Endodermal cell (in vitro differentiated cells): Measurements from ENCODE around the gene NAA40. TPM values are rescaled to one million over a fixed set of nuclear protein-coding genes. Genes with fewer than 3 reads are reported as not detected.

Experiments
- DNase-seq: peaks from one replicate; pipeline ENCODE4 v3.0.0-alpha.2; 2017
- H3K27ac ChIP-seq: 2 replicates; pipeline ENCODE4 v1.5.1; 2013; ENCODE audit warnings: mild to moderate bottlenecking, low read depth, low read length, moderate library complexity
- H3K27me3 ChIP-seq: 2 replicates; pipeline ENCODE4 v1.6.1; 2013; ENCODE audit warnings: mild to moderate bottlenecking, low read length, moderate library complexity; ENCODE audit not compliant: insufficient read depth, control insufficient read depth, poor library complexity, severe bottlenecking
- H3K36me3 ChIP-seq: 2 replicates; pipeline ENCODE4 v1.7.0; 2013; ENCODE audit warnings: mild to moderate bottlenecking, low read length, moderate library complexity; ENCODE audit not compliant: control insufficient read depth, insufficient read depth
- H3K4me1 ChIP-seq: one replicate; pipeline ENCODE4 v1.7.0; 2013; ENCODE audit warnings: low read length; ENCODE audit not compliant: control insufficient read depth, insufficient read depth
- H3K4me3 ChIP-seq: 2 replicates; pipeline ENCODE4 v1.5.1; 2013; ENCODE audit warnings: mild to moderate bottlenecking, low read length, moderate library complexity
- H3K9ac ChIP-seq: 2 replicates; pipeline ENCODE4 v1.6.1; 2013; ENCODE audit warnings: mild to moderate bottlenecking, low read length, moderate library complexity; ENCODE audit not compliant: poor library complexity, severe bottlenecking; ENCODE audit errors: extremely low read depth
- H3K9me3 ChIP-seq: 2 replicates; pipeline ENCODE4 v1.6.1; 2013; ENCODE audit warnings: mild to moderate bottlenecking, low read length, moderate library complexity; ENCODE audit not compliant: control insufficient read depth
- H3K27ac Mint-ChIP-seq: 2 replicates; pipeline ENCODE4 v1.8.0; 2020; ENCODE audit warnings: mixed read lengths
- H3K27me3 Mint-ChIP-seq: 2 replicates; pipeline ENCODE4 v1.8.0; 2021; ENCODE audit warnings: mild to moderate bottlenecking, mixed read lengths; ENCODE audit not compliant: insufficient read depth
- H3K36me3 Mint-ChIP-seq: 2 replicates; pipeline ENCODE4 v1.8.0; 2020; ENCODE audit warnings: low read depth, mixed read lengths
- H3K4me1 Mint-ChIP-seq: 2 replicates; pipeline ENCODE4 v1.8.0; 2020; ENCODE audit warnings: mixed read lengths
- H3K4me3 Mint-ChIP-seq: 2 replicates; pipeline ENCODE4 v1.8.0; 2020; ENCODE audit warnings: mild to moderate bottlenecking, moderate library complexity, mixed read lengths
- H3K9me3 Mint-ChIP-seq: 2 replicates; pipeline ENCODE4 v1.8.0; 2020; ENCODE audit warnings: mild to moderate bottlenecking, mixed read lengths
- WGBS, 2 experiments: methylation state at CpG; one replicate each; pipeline versions ENCODE4 v1.1.5 to v1.1.7; 2013; ENCODE audit warnings: missing lambda C conversion rate in 2 of 2, mixed read lengths in 1 of 2; ENCODE audit not compliant: insufficient coverage in 1 of 2, insufficient read length in 1 of 2; 5-methylcytosine and 5-hydroxymethylcytosine counted together
- total RNA-seq, 2 donors: library from RNA; stranded (reverse); fragmentation: NEBNext Ultra II Directional in 1 of 2; extraction: Animal tissue kit (Norgen Biotek cat#: 25700) in 1 of 2; gene quantifications; 2 replicates in 1 of 2; 3 replicates in 1 of 2; pipeline ENCODE4 v1.2.1, GENCODE V29; 2021
- TF ChIP-seq, protein P1 (sequence below): fragments of 200-600 bp; sonication (generic); conservative IDR thresholded peaks from 2 replicates; pipeline ENCODE4 v1.5.0; 2021; ENCODE audit warnings: antibody characterized with exemption, mild to moderate bottlenecking

The NAA40 gene
- total RNA-seq, 2 donors from 2014 or later, result 47.2 to 53.5 TPM

GRCh38 chr11:64000740-64001483 is 62.1 kb downstream of the NAA40 start:
- H3K36me3 Mint-ChIP-seq, result peaks cover 19% of the 10 kb centered on the region
- Histone ChIP-seq H3K27ac (no peak overlapping the region), H3K9me3 (no peaks in the 10 kb centered on the region), H3K4me3 (no peak overlapping the region), H3K9ac (no peak overlapping the region), H3K4me1 (no peaks in the 10 kb centered on the region), H3K27me3 (peaks cover 22% of the 10 kb centered on the region), H3K36me3 (peaks cover 14% of the 10 kb centered on the region)
- no peak overlapping the region for H3K4me3 Mint-ChIP-seq
- H3K27ac Mint-ChIP-seq, result no peak overlapping the region
- H3K9me3 Mint-ChIP-seq, result no peaks in the 10 kb centered on the region
- H3K4me1 Mint-ChIP-seq, result peaks cover 4% of the 10 kb centered on the region
- H3K27me3 Mint-ChIP-seq, result peaks cover 51% of the 10 kb centered on the region
- WGBS, 2 experiments, result 69 to 76% methylated on average over 42 to 60 of the region's 60 CpGs
- DNase-seq, result no peak
- TF ChIP-seq, protein P1, sequence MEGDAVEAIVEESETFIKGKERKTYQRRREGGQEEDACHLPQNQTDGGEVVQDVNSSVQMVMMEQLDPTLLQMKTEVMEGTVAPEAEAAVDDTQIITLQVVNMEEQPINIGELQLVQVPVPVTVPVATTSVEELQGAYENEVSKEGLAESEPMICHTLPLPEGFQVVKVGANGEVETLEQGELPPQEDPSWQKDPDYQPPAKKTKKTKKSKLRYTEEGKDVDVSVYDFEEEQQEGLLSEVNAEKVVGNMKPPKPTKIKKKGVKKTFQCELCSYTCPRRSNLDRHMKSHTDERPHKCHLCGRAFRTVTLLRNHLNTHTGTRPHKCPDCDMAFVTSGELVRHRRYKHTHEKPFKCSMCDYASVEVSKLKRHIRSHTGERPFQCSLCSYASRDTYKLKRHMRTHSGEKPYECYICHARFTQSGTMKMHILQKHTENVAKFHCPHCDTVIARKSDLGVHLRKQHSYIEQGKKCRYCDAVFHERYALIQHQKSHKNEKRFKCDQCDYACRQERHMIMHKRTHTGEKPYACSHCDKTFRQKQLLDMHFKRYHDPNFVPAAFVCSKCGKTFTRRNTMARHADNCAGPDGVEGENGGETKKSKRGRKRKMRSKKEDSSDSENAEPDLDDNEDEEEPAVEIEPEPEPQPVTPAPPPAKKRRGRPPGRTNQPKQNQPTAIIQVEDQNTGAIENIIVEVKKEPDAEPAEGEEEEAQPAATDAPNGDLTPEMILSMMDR, result peak; percentile 8

DNA sequence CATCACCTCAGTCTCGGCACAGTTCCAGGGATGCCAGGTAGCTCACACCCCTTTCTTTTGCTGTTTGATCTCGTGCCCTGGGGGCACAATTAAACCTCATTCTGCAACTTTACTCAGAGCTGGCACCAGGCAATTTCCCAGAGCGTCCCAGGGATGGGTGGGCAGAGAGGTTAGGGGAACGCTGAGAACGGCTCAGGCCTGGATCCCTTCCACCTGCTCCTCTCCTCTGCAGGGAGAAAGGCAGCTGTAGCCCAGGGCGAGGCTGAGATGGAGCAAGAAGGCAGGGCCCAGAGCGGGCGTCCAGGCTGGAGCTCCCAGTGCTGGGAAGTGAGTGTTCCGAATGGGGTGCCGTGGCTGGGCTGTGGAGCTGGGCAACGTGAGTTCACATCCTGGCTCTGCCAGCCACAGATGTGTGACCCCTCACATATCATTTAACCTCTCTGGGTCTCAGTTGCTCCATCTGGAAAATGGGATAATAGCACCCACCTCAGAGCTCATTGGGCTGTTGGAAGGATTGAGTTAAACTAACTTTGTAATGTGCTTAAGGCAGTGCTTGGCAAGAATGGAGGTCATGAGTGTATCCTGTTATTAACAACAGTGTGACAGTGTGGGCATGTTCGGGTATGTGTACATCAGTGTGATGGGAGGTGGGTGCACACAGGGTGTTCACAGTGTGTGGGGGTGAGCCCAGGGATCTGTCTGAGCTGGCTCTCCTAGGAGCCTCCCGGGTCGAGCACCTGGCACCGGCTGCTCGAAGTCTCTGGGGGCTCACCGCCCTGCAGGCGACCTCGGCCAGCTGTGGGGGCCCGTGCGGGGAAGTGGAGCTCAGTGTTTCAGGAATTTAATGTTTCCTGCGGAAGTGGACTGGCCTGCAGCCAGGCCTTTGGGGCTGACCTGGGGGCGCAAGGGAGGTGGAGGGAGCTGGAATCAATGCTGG is 63.0 kb downstream of the NAA40 start:
- peaks cover 60% of the 10 kb centered on the region for H3K27me3 Mint-ChIP-seq
- no peak overlapping the region for H3K4me3 Mint-ChIP-seq
- TF ChIP-seq, protein P1, result no peak
- WGBS, 2 experiments, result 83 to 92% methylated on average over 9 to 23 of the region's 23 CpGs
- H3K27ac ChIP-seq, result no peak overlapping the region
- H3K36me3 ChIP-seq, result peaks cover 11% of the 10 kb centered on the region
- peaks cover 14% of the 10 kb centered on the region for H3K36me3 Mint-ChIP-seq
- H3K4me3 ChIP-seq, result no peak overlapping the region
- H3K4me1 Mint-ChIP-seq, result peaks cover 5% of the 10 kb centered on the region
- H3K9me3 Mint-ChIP-seq, result no peaks in the 10 kb centered on the region
- no peak overlapping the region for H3K27ac Mint-ChIP-seq
- no peaks in the 10 kb centered on the region for H3K9me3 ChIP-seq
- no peak for DNase-seq
- H3K4me1 ChIP-seq, result no peaks in the 10 kb centered on the region
- no peak overlapping the region for H3K9ac ChIP-seq
- H3K27me3 ChIP-seq, result peaks cover 30% of the 10 kb centered on the region

DNA sequence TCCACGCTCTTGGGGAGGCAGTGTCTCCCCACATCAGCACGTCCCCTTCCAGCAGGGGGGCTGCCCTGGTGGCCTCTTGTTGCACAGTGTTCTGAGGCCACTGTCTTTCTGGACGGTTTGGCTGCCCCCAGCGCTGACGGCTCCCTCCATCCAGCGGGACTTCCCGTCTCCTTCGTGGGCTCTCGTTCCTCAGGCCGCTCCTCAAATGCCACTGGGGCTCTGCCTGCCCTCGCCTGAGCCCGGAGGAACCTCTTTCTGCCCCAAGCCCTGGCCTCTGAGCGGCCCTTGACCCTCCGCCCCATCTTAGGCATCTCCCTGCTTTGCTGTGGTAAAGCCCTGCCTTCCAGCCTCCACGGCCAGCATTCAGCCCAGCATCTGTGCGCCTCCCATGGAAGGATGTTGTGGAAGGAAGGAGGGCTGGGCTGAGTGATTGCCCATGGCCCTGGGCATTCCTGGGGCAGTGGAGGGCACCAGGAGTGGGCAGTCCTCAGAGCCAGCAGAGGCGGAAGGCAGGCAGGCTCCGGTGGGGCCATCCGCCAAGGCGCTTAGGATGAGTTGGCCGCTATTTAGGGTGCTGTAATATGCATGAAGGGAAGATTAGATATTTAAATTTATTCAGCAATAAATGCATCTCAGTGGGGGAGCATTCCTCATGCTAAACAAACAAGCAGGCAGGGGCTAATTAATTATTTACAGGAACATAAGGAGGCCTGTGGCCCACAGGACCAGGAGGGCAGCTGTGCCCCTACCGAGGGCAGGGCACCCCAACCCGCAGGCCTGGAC is 65.2 kb downstream of the NAA40 start:
- DNase-seq, result peak; percentile 57
- Histone ChIP-seq H3K27ac (no peak overlapping the region), H3K9ac (no peak overlapping the region), H3K4me3 (no peak overlapping the region), H3K9me3 (no peaks in the 10 kb centered on the region), H3K27me3 (peaks cover 47% of the 10 kb centered on the region), H3K4me1 (peaks cover 3% of the 10 kb centered on the region), H3K36me3 (no peaks in the 10 kb centered on the region)
- no peak overlapping the region for H3K27ac Mint-ChIP-seq
- peaks cover 13% of the 10 kb centered on the region for H3K4me1 Mint-ChIP-seq
- H3K36me3 Mint-ChIP-seq, result no peaks in the 10 kb centered on the region
- TF ChIP-seq, protein P1, result no peak
- H3K4me3 Mint-ChIP-seq, result no peak overlapping the region
- WGBS, 2 experiments, result 81 to 83% methylated on average over 13 to 23 of the region's 23 CpGs
- H3K9me3 Mint-ChIP-seq, result no peaks in the 10 kb centered on the region
- peaks cover 81% of the 10 kb centered on the region for H3K27me3 Mint-ChIP-seq
